Measurements from ENCODE around the gene DHX34.
"Not testable (repeated sequence)": the region's sequence is repeated elsewhere in the genome, so short reads cannot be mapped to it uniquely, and the experiment has no call there.

Gene DHX34

DNA sequence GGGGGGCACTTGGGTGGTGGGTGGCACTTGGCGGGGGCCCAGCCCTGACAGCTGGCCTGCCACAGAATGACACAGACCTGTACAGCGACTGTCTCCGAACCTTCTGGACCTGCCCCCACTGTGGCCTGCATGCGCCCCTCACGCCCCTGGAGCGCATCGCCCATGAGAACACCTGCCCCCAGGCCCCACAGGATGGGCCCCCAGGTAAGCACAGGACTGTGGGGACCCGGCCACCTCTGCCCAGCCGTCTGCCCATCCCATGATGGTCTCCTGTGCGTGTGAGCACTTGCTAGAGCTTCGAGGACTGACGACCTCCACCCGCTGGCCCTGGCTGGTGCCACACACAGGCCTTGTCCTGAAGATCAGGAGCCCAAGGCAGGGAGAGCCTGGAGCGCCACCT, 32.0 kb downstream of the DHX34 start:
- Histone ChIP-seq H3K36me3 (peaks cover 49 to 64% (median 59%) of the 10 kb centered on the region in 3 donors), H3K27ac (no peak overlapping the region), H3K9me3 (no peaks in the 10 kb centered on the region), H3K4me1 (no peaks in the 10 kb centered on the region), H3K4me3 (no peak overlapping the region), H3K27me3 (no peaks in the 10 kb centered on the region)
- no peak for DNase-seq
- TF ChIP-seq, protein P1, sequence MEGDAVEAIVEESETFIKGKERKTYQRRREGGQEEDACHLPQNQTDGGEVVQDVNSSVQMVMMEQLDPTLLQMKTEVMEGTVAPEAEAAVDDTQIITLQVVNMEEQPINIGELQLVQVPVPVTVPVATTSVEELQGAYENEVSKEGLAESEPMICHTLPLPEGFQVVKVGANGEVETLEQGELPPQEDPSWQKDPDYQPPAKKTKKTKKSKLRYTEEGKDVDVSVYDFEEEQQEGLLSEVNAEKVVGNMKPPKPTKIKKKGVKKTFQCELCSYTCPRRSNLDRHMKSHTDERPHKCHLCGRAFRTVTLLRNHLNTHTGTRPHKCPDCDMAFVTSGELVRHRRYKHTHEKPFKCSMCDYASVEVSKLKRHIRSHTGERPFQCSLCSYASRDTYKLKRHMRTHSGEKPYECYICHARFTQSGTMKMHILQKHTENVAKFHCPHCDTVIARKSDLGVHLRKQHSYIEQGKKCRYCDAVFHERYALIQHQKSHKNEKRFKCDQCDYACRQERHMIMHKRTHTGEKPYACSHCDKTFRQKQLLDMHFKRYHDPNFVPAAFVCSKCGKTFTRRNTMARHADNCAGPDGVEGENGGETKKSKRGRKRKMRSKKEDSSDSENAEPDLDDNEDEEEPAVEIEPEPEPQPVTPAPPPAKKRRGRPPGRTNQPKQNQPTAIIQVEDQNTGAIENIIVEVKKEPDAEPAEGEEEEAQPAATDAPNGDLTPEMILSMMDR (IDR thresholded peaks at IDR 0.05): no peak
- intact Hi-C loops (cut with DNase I; ENCODE audit: low total_unique reads): no loop called here

DNA sequence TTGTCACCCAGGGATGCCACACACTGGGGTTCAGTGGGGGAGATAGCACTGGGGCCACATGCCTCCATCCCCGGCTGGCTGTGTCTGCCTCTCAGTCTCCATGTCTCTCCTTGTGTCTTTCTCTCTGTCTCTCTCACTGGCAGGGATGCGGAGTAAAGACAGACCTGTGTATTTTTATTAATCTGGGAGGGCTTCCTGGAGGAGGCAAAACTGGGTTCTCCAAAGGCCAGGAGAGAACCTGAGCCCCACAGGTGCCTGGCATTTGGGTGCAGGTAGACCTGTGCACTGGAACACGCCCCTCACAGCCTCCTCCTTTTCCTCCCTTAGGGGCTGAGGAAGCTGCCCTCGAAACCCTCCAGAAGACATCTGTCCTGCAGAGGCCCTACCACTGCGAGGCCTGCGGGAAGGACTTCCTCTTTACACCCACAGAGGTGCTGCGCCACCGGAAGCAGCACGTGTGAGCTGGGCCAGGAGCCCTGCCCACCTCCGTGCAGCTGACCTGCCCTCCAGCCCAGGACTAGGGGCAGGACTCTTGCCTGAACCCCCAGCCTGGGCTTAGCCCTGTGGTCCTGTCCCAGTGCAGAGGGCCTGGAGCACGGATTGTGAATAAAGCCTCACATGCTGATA, 32.7 kb downstream of the DHX34 start:
- Histone ChIP-seq H3K4me3 (no peak overlapping the region), H3K9me3 (no peaks in the 10 kb centered on the region), H3K27ac (no peak overlapping the region), H3K27me3 (no peaks in the 10 kb centered on the region), H3K4me1 (no peaks in the 10 kb centered on the region), H3K36me3 (peaks cover 42 to 58% (median 52%) of the 10 kb centered on the region in 3 donors)
- DNase-seq: no peak
- TF ChIP-seq, protein P1 (IDR thresholded peaks at IDR 0.05): no peak
- intact Hi-C loops (cut with DNase I; ENCODE audit: low total_unique reads): no loop called here

DNA sequence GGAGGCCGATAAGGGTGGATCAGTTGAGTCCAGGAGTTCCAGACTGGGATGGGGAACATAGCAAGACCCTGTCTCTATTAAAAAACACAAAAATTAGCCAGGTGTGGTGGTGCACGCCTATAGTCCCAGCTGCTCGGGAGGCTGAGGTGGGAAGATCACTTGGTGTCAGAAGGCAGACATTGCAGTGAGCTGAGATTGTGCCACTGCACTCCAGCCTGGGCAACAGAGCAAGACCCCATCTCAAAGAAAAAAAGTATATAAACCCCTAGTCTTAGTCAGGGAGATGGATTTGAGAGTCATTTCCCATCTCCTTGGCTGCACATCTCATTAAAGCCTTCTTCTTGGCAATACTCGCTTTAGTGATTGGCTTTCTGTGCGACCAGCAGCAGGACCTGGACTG, 34.8 kb downstream of the DHX34 start:
- H3K27ac ChIP-seq; H3K27me3 ChIP-seq; DNase-seq; H3K4me1 ChIP-seq; H3K4me3 ChIP-seq; H3K9me3 ChIP-seq; intact Hi-C loops (cut with DNase I; ENCODE audit: low total_unique reads): not testable (repeated sequence)
- peaks cover 30 to 37% (median 35%) of the 10 kb centered on the region in 3 donors for H3K36me3 ChIP-seq

DNA sequence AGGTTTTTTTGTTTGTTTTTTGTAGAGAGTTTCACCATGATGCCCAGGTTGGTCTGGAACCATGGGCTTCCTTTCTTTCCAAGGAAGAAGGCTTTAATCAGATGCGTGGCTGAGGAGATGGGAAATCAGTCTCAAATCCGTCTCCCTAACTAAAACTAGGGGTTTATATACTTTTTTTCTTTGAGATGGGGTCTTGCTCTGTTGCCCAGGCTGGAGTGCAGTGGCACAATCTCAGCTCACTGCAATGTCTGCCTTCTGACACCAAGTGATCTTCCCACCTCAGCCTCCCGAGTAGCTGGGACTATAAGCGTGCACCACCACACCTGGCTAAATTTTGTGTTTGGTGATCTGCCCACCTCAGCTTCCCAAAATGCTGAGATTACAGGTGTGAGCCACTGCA, 35.4 kb downstream of the DHX34 start:
- H3K4me3 ChIP-seq; H3K27ac ChIP-seq; DNase-seq; H3K4me1 ChIP-seq; H3K9me3 ChIP-seq; H3K27me3 ChIP-seq; intact Hi-C loops (cut with DNase I; ENCODE audit: low total_unique reads): not testable (repeated sequence)
- H3K36me3 ChIP-seq: peaks cover 29 to 32% (median 30%) of the 10 kb centered on the region in 3 donors

DNA sequence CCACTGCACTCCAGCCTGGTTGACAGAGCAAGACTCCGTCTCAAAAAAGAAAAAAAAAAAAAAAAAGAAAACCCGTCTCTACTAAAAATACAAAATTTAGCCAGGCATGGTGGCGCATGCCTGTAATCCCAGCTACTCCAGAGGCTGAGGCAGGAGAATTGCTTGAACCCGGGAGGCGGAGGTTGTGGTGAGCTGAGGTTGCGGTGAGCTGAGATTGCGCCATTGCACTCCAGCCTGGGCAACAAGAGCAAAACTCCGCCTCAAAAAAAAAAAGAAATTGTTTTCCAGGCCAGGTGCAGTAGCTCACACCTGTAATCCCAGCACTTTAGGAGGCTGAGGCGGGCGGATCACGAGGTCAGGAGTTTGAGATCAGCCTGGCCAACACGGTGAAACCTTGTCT, 37.5 kb downstream of the DHX34 start:
- DNase-seq; H3K4me1 ChIP-seq; intact Hi-C loops (cut with DNase I; ENCODE audit: low total_unique reads); H3K27ac ChIP-seq; H3K4me3 ChIP-seq; H3K9me3 ChIP-seq; H3K27me3 ChIP-seq: not testable (repeated sequence)
- peaks cover 9 to 11% (median 10%) of the 10 kb centered on the region in 3 donors for H3K36me3 ChIP-seq

DNA sequence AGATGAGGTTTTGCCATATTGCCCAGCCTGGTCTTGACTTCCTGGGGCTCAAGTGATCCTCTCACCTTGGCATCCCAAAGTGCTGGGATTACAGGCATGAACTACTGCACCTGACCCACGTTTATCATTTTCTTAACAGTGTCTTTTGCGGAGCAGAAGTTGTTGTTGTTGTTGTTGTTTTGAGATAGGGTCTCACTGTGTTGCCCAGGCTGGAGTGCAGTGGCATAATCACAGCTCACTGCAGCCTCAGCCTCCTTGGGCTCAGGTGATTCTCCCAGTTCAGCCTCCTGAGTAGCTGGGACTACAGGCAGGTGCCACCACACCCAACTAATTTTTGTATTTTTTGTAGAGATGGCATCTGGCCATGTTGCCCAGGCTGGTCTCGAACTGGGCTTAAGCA, 38.5 kb downstream of the DHX34 start:
- DNase-seq; H3K36me3 ChIP-seq; H3K27ac ChIP-seq; H3K4me1 ChIP-seq; H3K9me3 ChIP-seq; H3K4me3 ChIP-seq; intact Hi-C loops (cut with DNase I; ENCODE audit: low total_unique reads): not testable (repeated sequence)
- H3K27me3 ChIP-seq: peaks cover 0 to 14% of the 10 kb centered on the region in 2 donors

DNA sequence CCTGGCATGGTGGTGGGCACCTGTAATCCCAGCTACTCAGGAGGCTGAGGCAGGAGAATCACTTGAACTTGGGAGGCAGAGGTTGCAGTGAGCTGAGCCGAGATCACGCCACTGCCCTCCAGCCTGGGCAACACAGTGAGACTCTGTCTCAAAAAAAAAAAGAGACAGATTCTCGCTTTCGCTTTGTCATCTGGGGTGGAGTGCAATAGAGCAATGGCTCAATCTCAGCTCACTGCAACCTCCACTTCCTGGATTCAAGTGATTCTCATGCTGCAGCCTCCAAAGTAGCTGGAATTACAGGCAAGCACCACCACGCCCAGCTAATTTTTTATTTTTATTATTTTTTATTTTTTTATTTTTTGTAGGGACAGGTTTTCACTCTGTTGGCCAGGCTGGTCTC, 39.6 kb downstream of the DHX34 start:
- peaks cover 0 to 16% of the 10 kb centered on the region in 2 donors for H3K27me3 ChIP-seq
- H3K36me3 ChIP-seq; H3K9me3 ChIP-seq; DNase-seq; H3K4me3 ChIP-seq; H3K27ac ChIP-seq; H3K4me1 ChIP-seq; intact Hi-C loops (cut with DNase I; ENCODE audit: low total_unique reads): not testable (repeated sequence)

DNA sequence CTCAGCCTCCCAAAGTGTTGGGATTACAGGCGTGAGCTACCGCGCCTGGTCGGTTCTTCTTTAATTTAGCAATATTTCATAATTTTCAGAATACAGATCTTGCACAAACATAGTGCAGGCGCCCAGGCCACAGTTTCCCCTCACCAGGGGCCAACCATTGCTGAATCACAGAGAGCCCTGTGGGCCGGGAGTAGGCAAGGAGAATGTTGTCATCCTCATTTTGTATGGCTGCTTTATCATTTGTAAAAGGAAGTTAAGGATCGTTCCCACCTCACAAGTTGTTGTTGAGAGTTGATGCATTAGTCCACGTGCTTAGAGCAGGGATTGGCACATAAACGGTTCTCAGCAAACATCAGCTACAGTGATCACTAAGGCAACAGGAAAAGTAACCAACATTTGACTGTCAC, 40.0 kb downstream of the DHX34 start:
- peaks cover 0 to 9% (median 1%) of the 10 kb centered on the region in 4 donors for H3K4me1 ChIP-seq
- no peak overlapping the region for H3K4me3 ChIP-seq
- no peaks in the 10 kb centered on the region for H3K36me3 ChIP-seq
- H3K27ac ChIP-seq: no peak overlapping the region
- H3K27me3 ChIP-seq: peaks cover 0 to 16% of the 10 kb centered on the region in 2 donors
- intact Hi-C loops (cut with DNase I; ENCODE audit: low total_unique reads): no loop called here
- DNase-seq: no peak
- H3K9me3 ChIP-seq: no peaks in the 10 kb centered on the region
- TF ChIP-seq, protein P1 (IDR thresholded peaks at IDR 0.05): no peak

Data from tibial artery (tissue), 4 donors.